Measurements from ENCODE around the gene RASA2. TPM values are rescaled to one million over a fixed set of nuclear protein-coding genes. Genes with fewer than 3 reads are reported as not detected.
A peak's percentile ranks its signal among the peaks of the same experiment; 100 is the strongest.

Gene RASA2
- total RNA-seq, 4 donors from 2014 or later, result 22.3 to 43.7 (median 33.6) TPM

DNA sequence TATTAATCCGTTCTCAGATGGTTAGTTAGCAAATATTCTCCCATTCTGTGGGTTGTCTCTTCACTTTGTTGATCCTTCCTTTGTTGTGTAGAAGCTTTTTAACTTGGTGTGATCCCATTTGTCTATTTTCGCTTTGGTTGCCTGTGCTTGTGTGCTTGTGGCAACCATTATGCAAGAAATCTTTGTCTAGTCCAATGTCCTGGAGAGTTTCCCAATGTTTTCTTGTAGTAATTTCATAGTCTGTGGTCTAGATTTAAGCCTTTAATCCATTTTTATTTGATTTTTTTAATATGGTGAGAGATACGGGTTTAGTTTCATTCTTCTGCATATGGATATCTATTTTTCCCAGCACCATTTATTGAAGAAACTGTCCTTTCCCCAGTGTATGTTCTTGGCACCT, 59.8 kb downstream of the RASA2 start:
- no peaks in the 10 kb centered on the region for H3K9me3 ChIP-seq
- TF ChIP-seq, protein P1, sequence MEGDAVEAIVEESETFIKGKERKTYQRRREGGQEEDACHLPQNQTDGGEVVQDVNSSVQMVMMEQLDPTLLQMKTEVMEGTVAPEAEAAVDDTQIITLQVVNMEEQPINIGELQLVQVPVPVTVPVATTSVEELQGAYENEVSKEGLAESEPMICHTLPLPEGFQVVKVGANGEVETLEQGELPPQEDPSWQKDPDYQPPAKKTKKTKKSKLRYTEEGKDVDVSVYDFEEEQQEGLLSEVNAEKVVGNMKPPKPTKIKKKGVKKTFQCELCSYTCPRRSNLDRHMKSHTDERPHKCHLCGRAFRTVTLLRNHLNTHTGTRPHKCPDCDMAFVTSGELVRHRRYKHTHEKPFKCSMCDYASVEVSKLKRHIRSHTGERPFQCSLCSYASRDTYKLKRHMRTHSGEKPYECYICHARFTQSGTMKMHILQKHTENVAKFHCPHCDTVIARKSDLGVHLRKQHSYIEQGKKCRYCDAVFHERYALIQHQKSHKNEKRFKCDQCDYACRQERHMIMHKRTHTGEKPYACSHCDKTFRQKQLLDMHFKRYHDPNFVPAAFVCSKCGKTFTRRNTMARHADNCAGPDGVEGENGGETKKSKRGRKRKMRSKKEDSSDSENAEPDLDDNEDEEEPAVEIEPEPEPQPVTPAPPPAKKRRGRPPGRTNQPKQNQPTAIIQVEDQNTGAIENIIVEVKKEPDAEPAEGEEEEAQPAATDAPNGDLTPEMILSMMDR (IDR thresholded peaks at IDR 0.05), result no peak
- TF ChIP-seq POLR2A (IDR thresholded peaks at IDR 0.05), result no peak
- no peak overlapping the region for H3K27ac ChIP-seq
- no peak for DNase-seq
- H3K4me3 ChIP-seq, result no peak overlapping the region
- peaks cover 0 to 5% (median 0%) of the 10 kb centered on the region in 3 donors for H3K36me3 ChIP-seq
- H3K27me3 ChIP-seq, result no peaks in the 10 kb centered on the region
- no peaks in the 10 kb centered on the region for H3K4me1 ChIP-seq

DNA sequence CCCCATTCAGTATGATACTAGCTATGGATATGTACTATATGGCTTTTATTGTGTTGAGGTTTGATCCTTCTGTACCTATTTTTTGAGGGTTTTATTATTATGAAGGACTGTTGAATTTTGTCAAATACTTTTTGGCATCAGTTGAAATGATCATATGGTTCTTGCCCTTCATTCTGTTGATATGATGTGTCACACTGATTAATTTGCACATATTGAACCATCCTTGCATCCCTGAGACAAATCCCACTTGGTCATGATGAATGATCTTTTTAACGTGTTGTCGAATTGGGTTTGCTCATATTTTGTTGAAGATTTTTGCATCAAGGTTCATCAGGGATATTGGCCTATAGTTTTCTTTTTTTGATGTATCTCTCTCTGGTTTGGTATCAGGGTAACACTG, 61.0 kb downstream of the RASA2 start:
- H3K36me3 ChIP-seq, result peaks cover 0 to 5% (median 0%) of the 10 kb centered on the region in 3 donors
- H3K27me3 ChIP-seq, result no peaks in the 10 kb centered on the region
- DNase-seq, result no peak
- H3K9me3 ChIP-seq, result no peaks in the 10 kb centered on the region
- no peak overlapping the region for H3K4me3 ChIP-seq
- H3K27ac ChIP-seq, result no peak overlapping the region
- TF ChIP-seq, protein P1 (IDR thresholded peaks at IDR 0.05), result no peak
- TF ChIP-seq POLR2A (IDR thresholded peaks at IDR 0.05), result no peak
- no peaks in the 10 kb centered on the region for H3K4me1 ChIP-seq

DNA sequence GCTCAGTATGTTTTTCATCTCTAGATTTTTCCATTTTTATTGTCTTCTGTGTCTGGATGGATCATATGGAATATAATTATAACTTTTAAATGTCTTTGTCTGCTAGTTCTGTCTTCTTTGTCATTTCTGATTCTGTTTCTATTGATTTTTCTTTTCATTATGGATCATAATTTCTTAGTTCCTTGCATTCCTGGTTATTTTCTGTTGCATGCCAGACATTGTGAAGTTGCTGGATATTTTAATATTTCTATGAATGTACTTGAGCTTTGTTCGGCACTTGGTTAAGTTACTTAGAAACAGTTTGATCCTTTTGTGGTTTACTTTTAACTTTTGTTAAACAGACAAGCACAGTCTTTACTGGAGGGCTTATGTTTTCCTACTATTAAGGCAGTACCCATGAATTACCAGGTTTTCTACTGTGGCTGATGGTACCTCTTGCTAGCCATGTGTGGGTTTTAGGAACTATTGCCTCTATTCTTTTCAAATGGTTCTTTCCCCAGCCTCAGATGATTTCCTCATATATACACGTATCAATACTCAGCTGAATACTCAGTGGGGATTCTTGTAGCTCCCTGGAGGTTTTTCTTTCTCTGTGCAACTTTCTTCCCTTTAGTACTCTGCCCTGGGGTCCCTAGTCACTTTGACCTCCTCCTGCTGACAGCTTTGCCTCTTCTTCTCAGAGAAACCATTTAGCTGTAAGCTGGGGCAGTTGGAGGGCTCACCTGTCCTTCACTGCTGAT, 64.3 kb downstream of the RASA2 start:
- peaks cover 0 to 5% (median 0%) of the 10 kb centered on the region in 3 donors for H3K36me3 ChIP-seq
- no peak overlapping the region for H3K27ac ChIP-seq
- H3K27me3 ChIP-seq, result no peaks in the 10 kb centered on the region

DNA sequence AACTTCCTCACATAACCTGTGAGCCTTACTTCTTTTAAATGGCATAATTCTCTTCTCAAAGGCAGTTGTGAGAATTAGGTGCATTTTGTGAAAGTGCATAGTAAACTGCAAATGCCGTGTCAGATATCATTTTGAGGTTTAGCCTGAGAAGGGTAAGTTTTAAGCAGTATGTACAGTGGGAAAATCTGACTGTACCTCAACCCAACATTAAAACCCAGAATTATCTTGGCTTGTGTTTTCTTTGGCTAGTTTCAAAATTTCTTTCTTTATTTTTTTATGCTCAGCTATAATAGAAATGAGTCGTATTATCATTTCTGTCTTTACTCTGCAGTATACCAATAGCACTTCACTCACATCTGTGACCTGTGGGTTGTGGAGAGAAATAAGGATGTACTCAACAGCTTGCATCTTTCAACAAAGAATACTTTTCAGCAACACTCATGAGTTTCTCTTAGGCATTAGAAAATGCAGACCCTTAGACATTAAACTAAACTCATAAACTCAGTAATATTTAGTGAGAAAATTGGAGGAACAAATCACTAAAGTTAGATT, 65.7 kb downstream of the RASA2 start:
- TF ChIP-seq, protein P1 (IDR thresholded peaks at IDR 0.05), result no peak
- TF ChIP-seq POLR2A (IDR thresholded peaks at IDR 0.05), result no peak
- H3K27ac ChIP-seq, result peak overlapping the region in 1 of 4 donors; percentile 44
- DNase-seq, result no peak
- no peaks in the 10 kb centered on the region for H3K27me3 ChIP-seq
- no peaks in the 10 kb centered on the region for H3K4me1 ChIP-seq
- H3K4me3 ChIP-seq, result no peak overlapping the region
- no peaks in the 10 kb centered on the region for H3K9me3 ChIP-seq
- peaks cover 0 to 12% (median 0%) of the 10 kb centered on the region in 3 donors for H3K36me3 ChIP-seq

More for the DNA sequence above, 64.3 kb downstream of the RASA2 start:
- TF ChIP-seq POLR2A (IDR thresholded peaks at IDR 0.05), result no peak
- TF ChIP-seq, protein P1 (IDR thresholded peaks at IDR 0.05), result no peak
- no peak for DNase-seq
- no peak overlapping the region for H3K4me3 ChIP-seq
- no peaks in the 10 kb centered on the region for H3K9me3 ChIP-seq
- no peaks in the 10 kb centered on the region for H3K4me1 ChIP-seq

DNA sequence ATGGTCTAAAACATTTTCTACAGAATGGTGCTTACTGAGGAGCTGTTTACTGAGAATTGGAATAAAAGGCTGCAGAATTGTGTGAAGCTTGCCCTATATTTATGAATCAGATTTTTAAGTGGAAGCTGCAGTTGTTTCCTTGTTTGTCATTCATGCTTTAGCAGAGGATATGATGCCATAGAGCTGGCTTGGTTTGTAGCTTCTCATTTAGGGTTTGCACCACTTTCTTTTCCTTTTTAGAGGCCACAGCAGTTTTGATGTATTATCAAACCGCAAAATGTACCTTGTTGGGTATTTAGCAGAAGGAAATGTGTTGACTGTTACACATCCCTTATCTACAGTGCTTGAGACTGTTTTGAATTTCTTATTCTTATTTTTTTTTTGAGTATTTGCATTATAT, 66.2 kb downstream of the RASA2 start:
- H3K4me3 ChIP-seq, result no peak overlapping the region
- peaks cover 0 to 12% (median 0%) of the 10 kb centered on the region in 3 donors for H3K36me3 ChIP-seq
- peak overlapping the region in 1 of 4 donors; percentile 44 for H3K27ac ChIP-seq
- H3K27me3 ChIP-seq, result no peaks in the 10 kb centered on the region
- TF ChIP-seq, protein P1 (IDR thresholded peaks at IDR 0.05), result no peak
- no peak for TF ChIP-seq POLR2A (IDR thresholded peaks at IDR 0.05)
- no peaks in the 10 kb centered on the region for H3K4me1 ChIP-seq
- H3K9me3 ChIP-seq, result no peaks in the 10 kb centered on the region
- no peak for DNase-seq
